Aorta (tissue), 5 donors: ENCODE results near the gene CPXM2. TPM values are rescaled to one million over a fixed set of nuclear protein-coding genes. Genes with fewer than 3 reads are reported as not detected.

Experiments
- ATAC-seq: fragments of 200-7000 bp; cut with Tn5 transposase; one replicate; pipeline ENCODE4 v1.9.1; 2022; ENCODE audit warnings: moderate library complexity; ENCODE audit not compliant: low FRiP score
- DNase-seq, 2 donors: peaks; one replicate each; pipeline ENCODE4 v3.0.0-alpha.2; 2020
- H3K27ac ChIP-seq, 2 donors: one replicate each; pipeline ENCODE4 v1.5.1; 2013; ENCODE audit warnings: low read length in 2 of 2, mild to moderate bottlenecking in 2 of 2, moderate library complexity in 2 of 2, control low read depth in 1 of 2, inconsistent platforms in 1 of 2, low read depth in 1 of 2
- H3K27me3 ChIP-seq, 2 donors: one replicate each; pipeline ENCODE4 v1.6.1; 2013; ENCODE audit warnings: control low read depth in 1 of 2, low read length in 1 of 2, mild to moderate bottlenecking in 1 of 2, moderate library complexity in 1 of 2; ENCODE audit not compliant: insufficient read depth in 2 of 2, control insufficient read depth in 1 of 2
- H3K36me3 ChIP-seq, 2 donors: one replicate each; pipeline ENCODE4 v1.6.1; 2013; ENCODE audit warnings: control low read depth in 1 of 2, low read length in 1 of 2, mild to moderate bottlenecking in 1 of 2; ENCODE audit not compliant: insufficient read depth in 2 of 2, control insufficient read depth in 1 of 2
- H3K4me1 ChIP-seq, 2 donors: one replicate each; pipeline ENCODE4 v1.6.1; 2013; ENCODE audit warnings: low read length in 2 of 2, control low read depth in 1 of 2, mild to moderate bottlenecking in 1 of 2, moderate library complexity in 1 of 2; ENCODE audit not compliant: insufficient read depth in 2 of 2, control insufficient read depth in 1 of 2
- H3K4me3 ChIP-seq, 2 donors: one replicate each; pipeline ENCODE4 v1.5.1; 2013; ENCODE audit warnings: low read length in 2 of 2, control low read depth in 1 of 2, mild to moderate bottlenecking in 1 of 2
- H3K9me3 ChIP-seq: one replicate; pipeline ENCODE4 v1.6.1; 2013; ENCODE audit warnings: mild to moderate bottlenecking, low read length; ENCODE audit not compliant: control insufficient read depth
- WGBS, 2 donors: extraction: QIAGEN DNeasy Blood & Tissue Kit; methylation state at CpG; one replicate each; pipeline ENCODE4 v1.1.7; 2013; 5-methylcytosine and 5-hydroxymethylcytosine counted together
- intact Hi-C, 2 donors: fragments of 100-400 bp; cut with DNase I; formaldehyde crosslinking; loops; one replicate each; pipeline versions ENCODE4 v1.14.2 to v1.15.0; 2022
- polyA plus RNA-seq, 2 donors: library from polyadenylated mRNA; stranded (reverse); fragments of 200-250 nt; gene quantifications; one replicate each; pipeline ENCODE4 v1.2.3, GENCODE V29; 2013
- total RNA-seq, 2 donors: library from RNA; stranded (reverse); fragmentation: NEBNext Ultra II Directional; extraction: Animal tissue kit (Norgen Biotek cat#: 25700); gene quantifications; one replicate each; pipeline ENCODE4 v1.2.1, GENCODE V29; 2021
- donor health status: healthy with polysubstance abuse.
- donor health status: Bipolar disorder and iron deficiency.
- donor health status: DM: no; HTN: no; CAD: no.
- donor health status: DM: no; HTN: no; CAD: no.
- donor health status: DM: yes; HTN: yes; CAD: no.

The CPXM2 gene
- total and polyA plus RNA-seq, 4 donors: 43.8 to 169 (median 109) TPM

GRCh38 chr10:123778719-123779517 is 112.7 kb downstream of the CPXM2 start:
- intact Hi-C loops: no loop called here
- ATAC-seq (no peak), DNase-seq (no peak)
- no peaks in the 10 kb centered on the region for H3K27me3 ChIP-seq
- WGBS, 2 donors: 67 to 68% methylated on average over 7 of the region's 7 CpGs
- peaks cover 3 to 4% of the 10 kb centered on the region in 2 donors for H3K36me3 ChIP-seq
- no peaks in the 10 kb centered on the region for H3K4me1 ChIP-seq
- H3K27ac ChIP-seq: no peak overlapping the region
- no peak overlapping the region for H3K4me3 ChIP-seq
- no peaks in the 10 kb centered on the region for H3K9me3 ChIP-seq

GRCh38 chr10:123777881-123778280 is 113.7 kb downstream of the CPXM2 start:
- WGBS, 2 donors: 83 to 90% methylated on average over 3 of the region's 3 CpGs
- Histone ChIP-seq H3K9me3 (no peaks in the 10 kb centered on the region), H3K27me3 (no peaks in the 10 kb centered on the region), H3K4me1 (no peaks in the 10 kb centered on the region), H3K4me3 (no peak overlapping the region), H3K36me3 (peaks cover 3 to 4% of the 10 kb centered on the region in 2 donors), H3K27ac (no peak overlapping the region)
- no peak for ATAC-seq
- no peak for DNase-seq
- intact Hi-C loops: no loop called here

- intact Hi-C loops: no loop called here
- ATAC-seq (no peak), DNase-seq (no peak)
- WGBS, 2 donors: 85 to 86% methylated on average over 11 of the region's 11 CpGs
- Histone ChIP-seq H3K9me3 (no peaks in the 10 kb centered on the region), H3K4me1 (no peaks in the 10 kb centered on the region), H3K27me3 (no peaks in the 10 kb centered on the region), H3K36me3 (peaks cover 4 to 6% of the 10 kb centered on the region in 2 donors), H3K4me3 (no peak overlapping the region), H3K27ac (no peak overlapping the region)
Observed at GRCh38 chr10:123774132-123774742, 117.4 kb downstream of the CPXM2 start.

GRCh38 chr10:123772645-123773508 is 118.7 kb downstream of the CPXM2 start:
- 61 to 67% methylated on average over 3 of the region's 3 CpGs for WGBS, 2 donors
- no peak for DNase-seq
- no peaks in the 10 kb centered on the region for H3K4me1 ChIP-seq
- no peaks in the 10 kb centered on the region for H3K27me3 ChIP-seq
- no peaks in the 10 kb centered on the region for H3K9me3 ChIP-seq
- H3K4me3 ChIP-seq: no peak overlapping the region
- ATAC-seq: no peak
- intact Hi-C loops: no loop called here
- no peak overlapping the region for H3K27ac ChIP-seq
- peaks cover 6% of the 10 kb centered on the region in 2 donors for H3K36me3 ChIP-seq

- no peaks in the 10 kb centered on the region for H3K27me3 ChIP-seq
- no peaks in the 10 kb centered on the region for H3K9me3 ChIP-seq
- no peak for ATAC-seq
- H3K4me3 ChIP-seq: no peak overlapping the region
- WGBS, 2 donors: 83 to 87% methylated on average over 4 of the region's 4 CpGs
- intact Hi-C loops: no loop called here
- no peak for DNase-seq
- H3K36me3 ChIP-seq: peaks cover 5 to 6% of the 10 kb centered on the region in 2 donors
- no peak overlapping the region for H3K27ac ChIP-seq
- no peaks in the 10 kb centered on the region for H3K4me1 ChIP-seq
Observed at GRCh38 chr10:123771877-123772644, 119.5 kb downstream of the CPXM2 start.

GRCh38 chr10:123769647-123770046 is 122.0 kb downstream of the CPXM2 start:
- no peak for DNase-seq
- H3K9me3 ChIP-seq: no peaks in the 10 kb centered on the region
- no peaks in the 10 kb centered on the region for H3K4me1 ChIP-seq
- H3K27ac ChIP-seq: no peak overlapping the region
- H3K4me3 ChIP-seq: no peak overlapping the region
- WGBS, 2 donors: 52 to 67% methylated on average over 4 of the region's 4 CpGs
- no peak for ATAC-seq
- H3K27me3 ChIP-seq: no peaks in the 10 kb centered on the region
- intact Hi-C loops: loop anchor here in 1 of 2 donors (10.0 kb wide), 1 partner anchor 185 kb away; no protein-coding TSS in a partner anchor
- peaks cover 2 to 3% of the 10 kb centered on the region in 2 donors for H3K36me3 ChIP-seq

GRCh38 chr10:123766761-123767160 is 124.8 kb downstream of the CPXM2 start:
- ATAC-seq (no peak), DNase-seq (no peak)
- no peaks in the 10 kb centered on the region for H3K27me3 ChIP-seq
- intact Hi-C loops: loop anchor here in 1 of 2 donors (10.0 kb wide), 1 partner anchor 182 kb away; no protein-coding TSS in a partner anchor
- 72 to 77% methylated on average over 8 of the region's 8 CpGs for WGBS, 2 donors
- no peak overlapping the region for H3K4me3 ChIP-seq
- H3K9me3 ChIP-seq: no peaks in the 10 kb centered on the region
- peaks cover 2% of the 10 kb centered on the region in 2 donors for H3K36me3 ChIP-seq
- H3K27ac ChIP-seq: no peak overlapping the region
- H3K4me1 ChIP-seq: no peaks in the 10 kb centered on the region

GRCh38 chr10:123766012-123766411 is 125.6 kb downstream of the CPXM2 start:
- intact Hi-C loops: loop anchor here in 1 of 2 donors (10.0 kb wide), 1 partner anchor 181 kb away; no protein-coding TSS in a partner anchor
- H3K27me3 ChIP-seq: no peaks in the 10 kb centered on the region
- no peak overlapping the region for H3K4me3 ChIP-seq
- H3K27ac ChIP-seq: no peak overlapping the region
- no peaks in the 10 kb centered on the region for H3K4me1 ChIP-seq
- no peaks in the 10 kb centered on the region for H3K9me3 ChIP-seq
- WGBS, 2 donors: 66 to 85% methylated on average over 3 of the region's 3 CpGs
- DNase-seq (no peak), ATAC-seq (no peak)
- peaks cover 0 to 2% of the 10 kb centered on the region in 2 donors for H3K36me3 ChIP-seq
